GM23338 (cell line): Measurements from ENCODE around the gene PSMB11. TPM values are rescaled to one million over a fixed set of nuclear protein-coding genes. Genes with fewer than 3 reads are reported as not detected.

ENCODE experiments used
- ATAC-seq: fragments of 200-7000 bp; cut with Tn5 transposase; 3 replicates; pipeline ENCODE4 v1.9.1; 2020
- DNase-seq: peaks from one replicate; pipeline ENCODE4 v3.0.0-alpha.2; 2015; ENCODE audit warnings: low spot score
- H2AFZ ChIP-seq: fragments of 200-600 bp; sonication (generic); 2 replicates; pipeline ENCODE4 v1.8.0; 2016; ENCODE audit warnings: antibody characterized with exemption, mild to moderate bottlenecking, moderate library complexity
- H3F3A ChIP-seq: fragments of 200-600 bp; sonication (generic); replicated peaks from 2 replicates; pipeline ENCODE4 v1.8.0; 2017; ENCODE audit warnings: antibody characterized with exemption, mixed run types, low read depth
- H3K27ac ChIP-seq: fragments of 200-600 bp; sonication (generic); 2 replicates; pipeline ENCODE4 v1.6.1; 2016; ENCODE audit warnings: low read depth
- H3K27me3 ChIP-seq: fragments of 200-600 bp; sonication (generic); 2 replicates; pipeline ENCODE4 v1.8.0; 2016; ENCODE audit warnings: mild to moderate bottlenecking, mixed run types, moderate library complexity; ENCODE audit not compliant: insufficient read depth
- H3K36me3 ChIP-seq: fragments of 200-600 bp; sonication (generic); 2 replicates; pipeline ENCODE4 v1.8.0; 2016; ENCODE audit warnings: mild to moderate bottlenecking; ENCODE audit not compliant: insufficient read depth
- H3K4me1 ChIP-seq: fragments of 200-600 bp; sonication (generic); 2 replicates; pipeline ENCODE4 v1.8.0; 2016; ENCODE audit warnings: mild to moderate bottlenecking, moderate library complexity; ENCODE audit not compliant: insufficient read depth
- H3K4me2 ChIP-seq: fragments of 200-600 bp; sonication (generic); 2 replicates; pipeline ENCODE4 v1.7.1; 2017; ENCODE audit warnings: mixed run types
- H3K4me3 ChIP-seq: fragments of 200-600 bp; sonication (generic); 2 replicates; pipeline ENCODE4 v1.6.1; 2016; ENCODE audit warnings: mixed run types
- H3K79me2 ChIP-seq: fragments of 200-600 bp; sonication (generic); replicated peaks from 2 replicates; pipeline ENCODE4 v1.8.0; 2017; ENCODE audit warnings: mild to moderate bottlenecking; ENCODE audit not compliant: insufficient read depth
- H3K9me2 ChIP-seq: fragments of 200-600 bp; sonication (generic); 2 replicates; pipeline ENCODE4 v1.8.0; 2017; ENCODE audit not compliant: insufficient read depth
- H4K20me1 ChIP-seq: fragments of 200-600 bp; sonication (generic); replicated peaks from 2 replicates; pipeline ENCODE4 v1.8.0; 2017; ENCODE audit warnings: mild to moderate bottlenecking; ENCODE audit not compliant: insufficient read depth
- H3K27ac Mint-ChIP-seq: 2 replicates; pipeline ENCODE4 v1.8.0; 2020; ENCODE audit warnings: inconsistent platforms, mild to moderate bottlenecking, moderate library complexity, mixed read lengths
- H3K27me3 Mint-ChIP-seq: 3 replicates; pipeline ENCODE4 v1.8.0; 2022; ENCODE audit warnings: low read depth, mild to moderate bottlenecking, moderate library complexity, mixed read lengths, inconsistent platforms; ENCODE audit not compliant: insufficient read depth, poor library complexity
- H3K36me3 Mint-ChIP-seq: 3 replicates; pipeline ENCODE4 v1.8.0; 2021; ENCODE audit warnings: low read depth, mild to moderate bottlenecking, inconsistent platforms, moderate library complexity, mixed read lengths
- H3K4me1 Mint-ChIP-seq: 3 replicates; pipeline ENCODE4 v1.8.0; 2020; ENCODE audit warnings: mild to moderate bottlenecking, inconsistent platforms, mixed read lengths
- H3K4me3 Mint-ChIP-seq: 3 replicates; pipeline ENCODE4 v1.8.0; 2021; ENCODE audit warnings: moderate library complexity, mild to moderate bottlenecking, inconsistent platforms, mixed read lengths
- H3K9me3 Mint-ChIP-seq: 3 replicates; pipeline ENCODE4 v1.8.0; 2020; ENCODE audit warnings: moderate library complexity, mild to moderate bottlenecking, inconsistent platforms, mixed read lengths
- CREB1 ChIP-seq: fragments of 250-450 bp; sonication (Bioruptor Pico); IDR thresholded peaks from 2 replicates; pipeline ENCODE4 v1.5.0; 2020; ENCODE audit warnings: low read depth, mild to moderate bottlenecking, moderate library complexity
- CTCF ChIP-seq, 2 experiments: fragments of 200-600 bp in 1 of 2; sonication (generic) in 1 of 2; conservative IDR thresholded peaks; 2 replicates each; pipeline versions ENCODE4 v1.5.1 to v1.6.1; 2016 to 2017; ENCODE audit warnings: antibody characterized with exemption in 2 of 2, low read depth in 2 of 2, mild to moderate bottlenecking in 2 of 2, moderate library complexity in 1 of 2
- EZH2 ChIP-seq: fragments of 200-600 bp; sonication (generic); IDR thresholded peaks from one replicate; pipeline ENCODE4 v1.8.0; 2017; ENCODE audit warnings: antibody characterized with exemption, mild to moderate bottlenecking, low read depth; ENCODE audit not compliant: unreplicated experiment
- EZH2phosphoT487 ChIP-seq: fragments of 200-600 bp; sonication (generic); IDR thresholded peaks from one replicate; pipeline ENCODE4 v1.8.1; 2018; ENCODE audit warnings: antibody characterized with exemption; ENCODE audit not compliant: unreplicated experiment
- JUNB ChIP-seq: IDR thresholded peaks from one replicate; pipeline ENCODE4 v1.6.1; 2016; ENCODE audit warnings: antibody characterized with exemption; ENCODE audit not compliant: unreplicated experiment
- NANOG ChIP-seq: IDR thresholded peaks from 2 replicates; pipeline ENCODE4 v1.6.1; 2016; ENCODE audit warnings: antibody characterized with exemption, borderline replicate concordance
- POLR2AphosphoS5 ChIP-seq: IDR thresholded peaks from 2 replicates; pipeline ENCODE4 v1.6.1; 2016; ENCODE audit warnings: antibody characterized with exemption, low read depth
- REST ChIP-seq: IDR thresholded peaks from one replicate; pipeline ENCODE4 v1.6.1; 2018; ENCODE audit warnings: antibody characterized with exemption; ENCODE audit not compliant: unreplicated experiment
- STAT1 ChIP-seq: IDR thresholded peaks from one replicate; pipeline ENCODE4 v1.6.1; 2016; ENCODE audit warnings: antibody characterized with exemption; ENCODE audit not compliant: unreplicated experiment
- ZNF114 ChIP-seq: fragments of 250-450 bp; sonication (Bioruptor Pico); IDR thresholded peaks from 2 replicates; pipeline ENCODE4 v1.5.0; 2020; ENCODE audit warnings: mild to moderate bottlenecking, moderate library complexity
- ZNF331 ChIP-seq: fragments of 250-450 bp; sonication (Bioruptor Pico); IDR thresholded peaks from 2 replicates; pipeline ENCODE4 v1.5.0; 2020; ENCODE audit warnings: low read depth, mild to moderate bottlenecking, moderate library complexity
- polyA plus RNA-seq: library from polyadenylated mRNA; unstranded; fragments of >200 nt; fragmentation: Nextera tagmentation; extraction: Ambion mirVana; gene quantifications from 2 replicates; pipeline ENCODE4 v1.2.1, GENCODE V29; 2016
- total RNA-seq: library from RNA; depleted of rRNA; stranded (reverse); fragments of >200 nt; shearing (Covaris generic); gene quantifications from 2 replicates; pipeline ENCODE4 v1.2.3, GENCODE V29; 2014
- TF ChIP-seq, protein P1 (sequence below): IDR thresholded peaks from 2 replicates; pipeline ENCODE4 v1.6.1; 2016; ENCODE audit warnings: antibody characterized with exemption

Gene PSMB11
- total and polyA plus RNA-seq, 2 experiments from 2014 or later, result 0.07 TPM; not detected in 1

GRCh38 chr14:22996768-22997654, 45.0 kb upstream of the PSMB11 start:
- H3K27me3 ChIP-seq, result no peaks in the 10 kb centered on the region
- Mint-ChIP-seq H3K36me3 (no peaks in the 10 kb centered on the region), H3K27ac (no peak overlapping the region), H3K9me3 (no peaks in the 10 kb centered on the region), H3K4me3 (no peak overlapping the region), H3K4me1 (peaks cover 7% of the 10 kb centered on the region), H3K27me3 (no peaks in the 10 kb centered on the region)
- H3K4me2 ChIP-seq, result no peak overlapping the region
- H3F3A ChIP-seq, result 0 out of 2 replicates have a peak, but pooled peaks cover 3% of the 10 kb centered on the region
- ATAC-seq (no peak), DNase-seq (no peak)
- no peaks in the 10 kb centered on the region for H3K36me3 ChIP-seq
- H3K27ac ChIP-seq, result no peak overlapping the region
- TF ChIP-seq EZH2, result no peak
- TF ChIP-seq NANOG, result no peak
- TF ChIP-seq STAT1, result no peak
- no peak for TF ChIP-seq REST
- no peak for TF ChIP-seq CREB1
- no peak overlapping the region for H2AFZ ChIP-seq
- no peak overlapping the region for H3K4me3 ChIP-seq
- no peaks in the 10 kb centered on the region for H4K20me1 ChIP-seq
- no peaks in the 10 kb centered on the region for H3K79me2 ChIP-seq
- H3K9me2 ChIP-seq, result no peaks in the 10 kb centered on the region
- 0 out of 2 replicates have a peak, but pooled peaks cover 3% of the 10 kb centered on the region for H3K4me1 ChIP-seq

DNA sequence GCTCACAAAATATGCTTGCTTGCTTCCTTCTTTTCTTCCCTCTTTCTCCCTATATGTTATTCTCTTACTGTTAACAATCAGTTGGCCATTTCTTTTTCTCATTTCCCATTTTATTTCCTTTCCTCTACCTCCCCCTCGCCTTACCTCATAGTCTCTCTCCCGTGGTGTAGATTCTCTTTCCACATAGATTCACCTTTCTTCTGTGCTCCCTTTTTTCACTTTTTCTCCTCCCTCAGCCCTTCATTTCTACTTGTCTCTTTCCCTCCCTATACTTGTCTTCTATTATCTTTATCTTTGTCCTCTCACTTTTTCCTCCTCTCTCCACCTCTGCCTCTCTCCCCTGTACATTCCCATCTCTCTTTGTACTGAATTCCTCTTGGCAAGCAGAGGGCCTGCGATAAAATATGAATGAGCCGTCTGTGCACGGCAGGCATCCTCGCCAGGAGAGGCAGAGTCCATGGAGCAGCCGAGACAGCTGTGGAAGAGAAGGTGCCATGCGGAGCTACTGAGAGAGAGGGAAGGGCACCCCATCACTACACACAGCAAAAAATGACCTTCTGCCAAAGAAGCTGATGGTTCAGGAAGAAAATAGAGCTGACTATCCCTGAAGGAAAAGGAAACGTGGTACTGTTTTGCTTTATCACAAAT, 44.2 kb upstream of the PSMB11 start:
- H2AFZ ChIP-seq, result no peak overlapping the region
- no peak overlapping the region for H3K27ac Mint-ChIP-seq
- H3K27me3 ChIP-seq, result no peaks in the 10 kb centered on the region
- H3K4me2 ChIP-seq, result no peak overlapping the region
- 0 out of 2 replicates have a peak overlapping the region, but pooled peaks have one; percentile 59 for H3K27ac ChIP-seq
- peaks cover 7% of the 10 kb centered on the region for H3K4me1 Mint-ChIP-seq
- H3K79me2 ChIP-seq, result no peaks in the 10 kb centered on the region
- H3K27me3 Mint-ChIP-seq, result no peaks in the 10 kb centered on the region
- no peaks in the 10 kb centered on the region for H3K36me3 Mint-ChIP-seq
- 0 out of 2 replicates have a peak, but pooled peaks cover 3% of the 10 kb centered on the region for H3F3A ChIP-seq
- no peaks in the 10 kb centered on the region for H3K36me3 ChIP-seq
- no peak for TF ChIP-seq NANOG
- no peak for TF ChIP-seq EZH2phosphoT487
- TF ChIP-seq CREB1, result no peak
- TF ChIP-seq, protein P1, sequence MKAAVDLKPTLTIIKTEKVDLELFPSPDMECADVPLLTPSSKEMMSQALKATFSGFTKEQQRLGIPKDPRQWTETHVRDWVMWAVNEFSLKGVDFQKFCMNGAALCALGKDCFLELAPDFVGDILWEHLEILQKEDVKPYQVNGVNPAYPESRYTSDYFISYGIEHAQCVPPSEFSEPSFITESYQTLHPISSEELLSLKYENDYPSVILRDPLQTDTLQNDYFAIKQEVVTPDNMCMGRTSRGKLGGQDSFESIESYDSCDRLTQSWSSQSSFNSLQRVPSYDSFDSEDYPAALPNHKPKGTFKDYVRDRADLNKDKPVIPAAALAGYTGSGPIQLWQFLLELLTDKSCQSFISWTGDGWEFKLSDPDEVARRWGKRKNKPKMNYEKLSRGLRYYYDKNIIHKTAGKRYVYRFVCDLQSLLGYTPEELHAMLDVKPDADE, result no peak
- TF ChIP-seq POLR2AphosphoS5, result no peak
- no peak for TF ChIP-seq ZNF114 (CRISPR knock-in tag)
- no peak for TF ChIP-seq CTCF (conservative IDR thresholded peaks at IDR 0.05; ENCODE audit: low read depth in 2 of 2)
- TF ChIP-seq ZNF331 (CRISPR knock-in tag), result no peak
- no peak for TF ChIP-seq JUNB
- no peak for TF ChIP-seq REST
- no peak for TF ChIP-seq EZH2
- H3K4me3 ChIP-seq, result no peak overlapping the region
- 0 out of 2 replicates have a peak, but pooled peaks cover 3% of the 10 kb centered on the region for H3K4me1 ChIP-seq
- ATAC-seq, result no peak
- no peaks in the 10 kb centered on the region for H4K20me1 ChIP-seq
- DNase-seq, result no peak
- no peaks in the 10 kb centered on the region for H3K9me3 Mint-ChIP-seq
- no peaks in the 10 kb centered on the region for H3K9me2 ChIP-seq
- no peak overlapping the region for H3K4me3 Mint-ChIP-seq
